UCSD-AML1 (cell line): ENCODE results near the gene FAM200A.
A peak's percentile ranks its signal among the peaks of the same experiment; 100 is the strongest.
"Not testable (repeated sequence)": the region's sequence is repeated elsewhere in the genome, so short reads cannot be mapped to it uniquely, and the experiment has no call there.

Experiments
- DNase-seq: peaks from one replicate; lab custom pipeline; 2025; ENCODE audit not compliant: unreplicated experiment; lab: John Stamatoyannopoulos, UW

FAM200A gene

DNA sequence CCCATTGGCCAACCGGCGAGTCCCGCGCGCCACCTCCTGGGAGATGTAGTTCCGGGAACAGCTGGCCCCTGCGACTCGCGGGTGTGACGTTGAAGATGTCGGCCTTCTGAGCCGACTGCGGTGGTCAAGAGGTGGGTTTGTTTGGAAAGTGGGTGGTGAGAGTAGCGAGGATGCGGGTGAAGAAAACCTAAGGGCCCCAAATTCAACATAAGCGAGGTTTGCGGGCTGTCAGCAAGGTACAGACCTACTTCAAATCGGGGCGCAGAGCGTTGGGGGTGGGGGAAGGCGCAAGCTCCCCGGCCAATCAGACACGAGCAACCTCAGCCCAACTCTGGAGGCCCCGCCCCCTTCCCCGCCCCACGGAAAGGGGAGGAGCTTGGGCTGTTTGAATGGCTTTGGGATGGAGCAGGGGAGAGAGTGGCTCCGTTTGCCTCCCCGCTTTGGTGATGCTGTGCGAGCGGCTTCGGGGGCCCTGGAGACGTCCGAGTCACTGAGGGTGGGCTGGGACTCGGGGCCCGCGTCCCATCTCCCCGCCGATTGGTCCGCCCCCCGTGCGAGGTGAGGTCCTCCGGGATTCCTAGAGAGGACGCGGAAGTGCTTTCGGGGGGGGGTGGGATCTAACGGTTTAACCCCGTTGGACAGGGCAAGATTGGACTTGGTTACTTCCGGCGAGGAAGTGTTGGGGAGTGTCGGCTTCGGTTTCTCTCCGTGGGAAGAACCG is 47.2 kb downstream of the FAM200A start, which contains the start of gene ZKSCAN5:
Gene ZKSCAN5, plus strand, starts transcription at position 60 of the 721 bp plus-strand sequence. CDS start 1,383 bp downstream, outside the sequence.
- DNase-seq: peak; percentile 90

DNA sequence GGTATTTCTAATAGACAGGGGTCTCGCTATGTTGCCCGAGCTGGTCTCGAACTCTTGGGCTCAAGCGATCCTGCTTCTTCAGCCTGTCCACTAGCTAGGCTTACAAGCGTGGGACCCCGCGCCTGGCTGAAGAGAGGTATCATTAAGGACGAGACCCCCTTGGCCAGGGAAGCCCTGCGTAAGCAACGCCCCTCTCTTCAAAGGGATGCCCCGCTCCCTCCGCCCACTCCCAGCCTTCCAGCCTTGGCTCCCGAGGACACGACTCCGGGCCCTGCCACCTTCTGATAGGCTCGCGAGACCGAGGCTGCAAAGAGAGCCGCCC is 47.7 kb downstream of the FAM200A start:
- DNase-seq: no peak

DNA sequence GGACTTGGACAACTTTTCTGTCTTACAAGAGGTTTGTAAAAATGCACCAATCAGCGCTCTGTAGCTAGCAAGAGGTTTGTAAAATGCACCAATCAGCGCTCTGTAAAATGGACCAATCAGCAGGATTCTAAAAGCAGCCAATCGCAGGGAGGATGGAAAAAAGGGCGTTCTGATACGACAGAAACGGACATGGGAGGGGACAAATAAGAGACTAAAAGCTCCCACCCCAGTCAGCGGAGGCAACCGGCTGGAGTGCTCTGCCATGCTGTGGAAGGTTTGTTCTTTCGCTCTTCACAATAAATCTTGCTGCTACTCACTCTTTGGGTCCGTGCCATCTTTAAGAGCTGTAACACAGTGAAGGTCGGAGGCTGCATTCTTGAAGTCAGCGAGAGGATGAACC is 50.7 kb downstream of the FAM200A start:
- not testable (repeated sequence) for DNase-seq

DNA sequence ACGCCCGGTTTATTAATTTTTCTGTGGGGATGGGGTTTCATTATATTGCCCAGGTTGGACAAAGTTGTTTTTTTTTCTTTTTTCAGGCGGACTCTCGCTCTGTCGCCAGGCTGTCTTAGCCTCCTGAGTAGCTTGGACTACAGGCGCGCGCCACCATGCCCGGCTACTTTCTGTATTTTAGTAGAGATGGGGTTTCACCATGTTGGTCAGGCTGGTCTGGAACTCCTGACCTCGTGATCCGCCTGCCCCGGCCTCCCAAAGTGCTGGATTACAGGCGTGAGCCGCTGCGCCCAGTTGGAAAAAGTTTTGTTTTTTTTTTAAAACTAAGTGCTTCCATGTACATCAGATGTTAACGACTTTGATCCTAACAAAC is 51.3 kb downstream of the FAM200A start:
- no peak for DNase-seq

DNA sequence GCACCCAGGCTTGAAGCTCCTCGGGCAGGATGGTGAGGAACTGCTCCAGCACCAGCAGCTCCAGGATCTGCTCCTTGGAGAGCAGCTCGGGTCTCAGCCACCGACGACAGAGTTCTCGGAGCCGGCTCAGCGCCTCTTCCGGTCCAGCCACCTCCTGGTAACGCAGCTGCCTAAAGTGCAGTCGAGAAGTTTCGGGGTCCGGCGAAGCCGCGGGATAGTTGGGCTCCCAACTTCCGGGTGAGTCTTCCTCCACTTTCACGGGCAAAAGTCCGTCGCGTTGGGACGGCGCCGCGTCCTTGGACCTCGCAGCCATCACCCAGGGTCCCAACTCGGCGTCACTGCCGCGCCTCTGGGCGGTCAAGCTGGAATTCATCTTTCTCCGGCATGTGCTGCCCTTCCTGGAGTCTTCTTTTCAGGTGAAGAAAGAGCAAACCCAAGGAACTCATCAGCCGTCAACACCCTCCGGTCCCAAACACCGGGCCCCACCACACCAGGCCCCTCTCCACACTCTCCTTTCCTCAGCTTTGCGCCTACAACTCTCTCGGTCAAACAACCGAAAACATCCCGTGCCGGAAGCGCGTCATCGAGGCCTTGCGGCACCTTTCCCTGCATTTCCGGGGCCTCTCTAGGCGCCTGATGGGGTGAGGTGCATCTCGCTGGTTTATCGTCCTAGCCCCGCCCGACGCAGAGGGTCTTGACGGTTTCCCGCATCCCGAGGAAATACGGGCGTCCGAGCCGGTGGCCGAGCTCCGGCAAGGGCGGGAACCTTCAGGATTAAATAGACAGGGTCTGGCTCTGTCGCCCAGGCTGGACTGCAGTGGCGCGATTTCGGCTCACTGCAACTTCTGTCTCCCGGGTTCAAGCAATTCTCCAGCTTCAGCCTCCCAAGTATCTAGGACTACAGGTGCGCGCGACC is 51.9 kb downstream of the FAM200A start, which contains the start of gene ZNF394:
Gene ZNF394, minus strand, starts transcription at position 561 of the 916 bp plus-strand sequence. Its CDS starts 188 bp downstream, at position 373.
- peak; percentile 78 for DNase-seq

DNA sequence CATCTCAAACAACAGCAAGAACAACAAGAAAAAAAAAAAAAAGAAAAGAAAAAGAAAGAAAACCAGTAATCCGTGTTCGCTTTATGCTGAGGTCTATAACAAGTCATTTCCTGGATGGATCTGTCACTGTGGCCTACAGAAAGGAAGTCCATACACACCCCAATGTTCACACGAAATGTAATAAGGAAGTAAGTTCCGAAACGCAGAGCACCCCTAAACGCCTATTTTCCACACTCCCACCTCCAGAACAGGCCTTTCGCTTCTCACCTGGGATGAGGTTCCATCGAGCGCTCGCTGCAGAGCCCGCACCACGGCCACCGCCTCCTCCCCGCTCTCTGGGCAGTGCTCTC is 52.6 kb downstream of the FAM200A start:
- no peak for DNase-seq

DNA sequence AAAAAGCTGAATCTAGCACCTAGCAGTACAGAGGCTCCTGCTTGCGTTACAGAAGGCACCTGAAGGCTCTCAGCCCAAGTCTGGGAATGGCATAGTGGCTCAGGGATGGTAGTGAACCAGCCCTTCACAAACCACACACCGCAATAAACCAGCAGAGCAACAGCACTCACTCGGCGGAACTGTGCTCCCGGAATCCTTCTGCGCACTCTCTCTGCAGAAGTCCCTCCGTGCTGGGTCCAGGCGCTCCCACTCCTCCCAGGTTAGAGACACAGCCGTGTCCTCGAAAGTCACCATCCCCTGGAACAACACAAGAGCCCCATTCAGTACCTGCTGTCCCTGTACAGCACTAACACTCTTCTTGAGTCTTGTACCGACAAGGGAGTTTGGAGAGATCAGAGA is 53.4 kb downstream of the FAM200A start:
- peak; percentile 11 for DNase-seq

DNA sequence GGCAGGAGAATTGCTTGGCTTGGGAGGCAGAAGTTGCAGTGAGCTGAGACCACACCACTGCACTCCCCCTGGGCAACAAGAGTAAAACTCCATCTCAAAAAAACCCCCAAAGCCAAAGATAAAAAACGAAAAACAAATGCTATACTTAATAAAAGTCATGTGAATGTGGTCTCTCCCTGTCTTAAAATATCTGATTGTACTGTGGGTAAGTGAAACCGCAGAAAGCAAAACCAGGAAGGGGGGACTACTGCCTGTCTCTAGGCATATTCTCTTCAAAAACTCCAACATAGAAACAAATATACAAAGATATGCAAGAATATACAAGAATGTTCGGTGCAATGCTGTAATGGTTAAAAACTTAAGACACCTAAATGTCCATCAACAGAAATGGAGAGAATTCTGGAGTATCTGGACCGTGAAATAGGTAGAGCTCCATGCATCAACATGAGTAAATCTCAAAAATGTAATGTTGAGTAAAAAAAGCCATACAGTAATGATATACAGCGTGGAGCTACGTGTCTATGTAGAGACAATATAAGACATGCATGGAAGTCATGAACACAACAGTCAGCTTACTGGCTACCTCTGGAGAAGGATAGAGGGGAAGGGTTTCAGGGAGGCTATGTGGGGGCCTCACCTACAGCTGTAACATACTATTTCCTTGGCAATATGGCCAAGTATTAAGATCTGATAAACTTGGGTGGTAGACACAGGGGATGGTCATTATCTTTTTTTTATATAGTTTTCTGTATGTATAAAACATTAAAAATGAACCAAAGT is 54.0 kb downstream of the FAM200A start:
- DNase-seq: no peak
